Right lobe of liver (tissue), 4 donors: ENCODE data around the gene CCDC138.

Experiments used
- CTCF ChIP-seq, 4 donors: fragments of 200-600 bp in 3 of 4; fragments of 450-650 bp in 1 of 4; IDR thresholded peaks; one replicate each; pipeline versions ENCODE4 v1.5.1 to v1.8.0; 2016 to 2022; ENCODE audit warnings: antibody characterized with exemption in 4 of 4, mild to moderate bottlenecking in 2 of 4
- POLR2A ChIP-seq: fragments of 450-650 bp; IDR thresholded peaks from one replicate; pipeline ENCODE4 v1.6.1; 2017; ENCODE audit warnings: antibody characterized with exemption, mild to moderate bottlenecking
- donor health status: DM: no; HTN: no; CAD: no.
- donor health status: DM: no; HTN: no; CAD: no.
- donor health status: DM: no; HTN: yes; CAD: no.

GRCh38 chr2:108841506-108841905, 54.9 kb downstream of the CCDC138 start:
- TF ChIP-seq CTCF (IDR thresholded peaks at IDR 0.05) = no peak
- TF ChIP-seq POLR2A = no peak
